Right lobe of liver (tissue), 4 donors: ENCODE results near the gene RAG1.

Experiments used
- CTCF ChIP-seq, 4 donors: fragments of 200-600 bp in 3 of 4; fragments of 450-650 bp in 1 of 4; IDR thresholded peaks; one replicate each; pipeline versions ENCODE4 v1.5.1 to v1.8.0; 2016 to 2022; ENCODE audit warnings: antibody characterized with exemption in 4 of 4, mild to moderate bottlenecking in 2 of 4
- POLR2A ChIP-seq: fragments of 450-650 bp; IDR thresholded peaks from one replicate; pipeline ENCODE4 v1.6.1; 2017; ENCODE audit warnings: antibody characterized with exemption, mild to moderate bottlenecking
- donor health status: DM: no; HTN: no; CAD: no.
- donor health status: DM: no; HTN: no; CAD: no.
- donor health status: DM: no; HTN: yes; CAD: no.

- TF ChIP-seq CTCF (IDR thresholded peaks at IDR 0.05) (no peak), POLR2A (no peak)
Measured at GRCh38 chr11:36594316-36594989, 26.6 kb downstream of the RAG1 start, which contains the start of gene IFTAP.
